ENCODE measurements around the gene CHRNA9.

- no peak for TF ChIP-seq POLR2A (IDR thresholded peaks at IDR 0.05)
- no peak for TF ChIP-seq CTCF (IDR thresholded peaks at IDR 0.05)
These were observed 28.2 kb upstream of the CHRNA9 start for GRCh38 chr4:40306976-40307375.
